SU-DHL-6 (cell line): ENCODE data around the gene PIK3CA.

Experiments
- CTCF ChIP-seq: fragments of 200-600 bp; sonication (generic); IDR thresholded peaks from one replicate; pipeline ENCODE4 v1.5.1; 2017; ENCODE audit warnings: antibody characterized with exemption, mild to moderate bottlenecking, low read length, moderate library complexity; ENCODE audit not compliant: insufficient read depth, poor library complexity, severe bottlenecking
- EZH2phosphoT487 ChIP-seq: fragments of 200-600 bp; sonication (generic), shearing (Covaris generic); conservative IDR thresholded peaks from 2 replicates; pipeline ENCODE4 v1.6.1; 2018; ENCODE audit warnings: mild to moderate bottlenecking, antibody characterized with exemption, low read length, moderate library complexity, mixed read lengths

GRCh38 chr3:179268400-179269051 lies 120.4 kb downstream of the PIK3CA start:
- TF ChIP-seq CTCF = no peak
- no peak for TF ChIP-seq EZH2phosphoT487
